ENCODE measurements around the gene GGA2. TPM values are rescaled to one million over a fixed set of nuclear protein-coding genes. Genes with fewer than 3 reads are reported as not detected.
A peak's percentile ranks its signal among the peaks of the same experiment; 100 is the strongest.
"Not testable (repeated sequence)": the region's sequence is repeated elsewhere in the genome, so short reads cannot be mapped to it uniquely, and the experiment has no call there.

GGA2 gene
- total RNA-seq, 6 experiments from 2014 or later: 28.1 to 38.0 (median 35.7) TPM

DNA sequence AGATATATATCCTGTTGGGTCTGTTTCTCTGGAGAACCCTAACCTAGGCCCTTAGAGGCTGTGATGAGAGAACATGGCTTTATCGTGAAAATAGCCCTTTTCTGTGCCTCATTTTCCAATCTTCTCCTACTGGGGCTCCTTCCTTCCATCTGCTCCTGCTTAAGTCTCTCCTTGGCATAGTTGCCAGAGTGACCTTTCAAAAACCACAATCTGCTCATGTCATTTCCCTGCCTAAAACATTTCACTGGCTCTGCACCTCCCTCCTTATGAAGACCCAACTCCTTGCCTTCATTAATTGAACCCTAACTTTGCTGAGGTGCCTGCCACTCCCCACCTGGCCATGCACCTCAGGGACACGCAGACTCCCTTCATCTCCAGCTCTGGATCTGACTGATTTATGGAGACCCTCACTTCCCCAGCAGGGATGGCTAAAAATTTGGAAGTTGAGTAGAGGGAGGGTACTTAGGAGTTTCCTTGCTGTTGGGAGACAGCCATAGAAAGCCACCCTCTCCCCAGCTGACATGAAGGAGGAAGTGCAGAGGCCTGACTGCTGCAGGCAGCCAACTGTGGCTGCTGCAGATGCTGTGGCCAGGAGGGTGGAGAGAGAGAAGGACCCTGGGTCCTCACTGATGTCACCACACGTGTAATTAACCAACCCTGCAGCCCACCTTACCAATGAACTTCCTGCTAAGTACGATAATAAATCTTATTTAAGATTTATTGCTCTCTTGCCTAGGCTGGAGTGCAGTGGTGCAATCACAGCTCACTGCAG is 6.3 kb upstream of the GGA2 start:
- DNase-seq: no peak
- peak overlapping the region; percentile 0; the same call in 1 of the 2 replicates for H3K27ac Mint-ChIP-seq
- H3K4me1 Mint-ChIP-seq (ENCODE audit: low read depth): no peaks in the 10 kb centered on the region
- H3K4me3 Mint-ChIP-seq: no peak overlapping the region
- no peaks in the 10 kb centered on the region for H3K9me3 Mint-ChIP-seq
- no peaks in the 10 kb centered on the region; the same call in none of the 2 replicates for H3K27me3 Mint-ChIP-seq (ENCODE audit: insufficient read depth)
- H3K36me3 Mint-ChIP-seq (ENCODE audit: low read depth): peaks cover 16% of the 10 kb centered on the region
- TF ChIP-seq, protein P1, sequence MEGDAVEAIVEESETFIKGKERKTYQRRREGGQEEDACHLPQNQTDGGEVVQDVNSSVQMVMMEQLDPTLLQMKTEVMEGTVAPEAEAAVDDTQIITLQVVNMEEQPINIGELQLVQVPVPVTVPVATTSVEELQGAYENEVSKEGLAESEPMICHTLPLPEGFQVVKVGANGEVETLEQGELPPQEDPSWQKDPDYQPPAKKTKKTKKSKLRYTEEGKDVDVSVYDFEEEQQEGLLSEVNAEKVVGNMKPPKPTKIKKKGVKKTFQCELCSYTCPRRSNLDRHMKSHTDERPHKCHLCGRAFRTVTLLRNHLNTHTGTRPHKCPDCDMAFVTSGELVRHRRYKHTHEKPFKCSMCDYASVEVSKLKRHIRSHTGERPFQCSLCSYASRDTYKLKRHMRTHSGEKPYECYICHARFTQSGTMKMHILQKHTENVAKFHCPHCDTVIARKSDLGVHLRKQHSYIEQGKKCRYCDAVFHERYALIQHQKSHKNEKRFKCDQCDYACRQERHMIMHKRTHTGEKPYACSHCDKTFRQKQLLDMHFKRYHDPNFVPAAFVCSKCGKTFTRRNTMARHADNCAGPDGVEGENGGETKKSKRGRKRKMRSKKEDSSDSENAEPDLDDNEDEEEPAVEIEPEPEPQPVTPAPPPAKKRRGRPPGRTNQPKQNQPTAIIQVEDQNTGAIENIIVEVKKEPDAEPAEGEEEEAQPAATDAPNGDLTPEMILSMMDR (IDR thresholded peaks at IDR 0.05): no peak

DNA sequence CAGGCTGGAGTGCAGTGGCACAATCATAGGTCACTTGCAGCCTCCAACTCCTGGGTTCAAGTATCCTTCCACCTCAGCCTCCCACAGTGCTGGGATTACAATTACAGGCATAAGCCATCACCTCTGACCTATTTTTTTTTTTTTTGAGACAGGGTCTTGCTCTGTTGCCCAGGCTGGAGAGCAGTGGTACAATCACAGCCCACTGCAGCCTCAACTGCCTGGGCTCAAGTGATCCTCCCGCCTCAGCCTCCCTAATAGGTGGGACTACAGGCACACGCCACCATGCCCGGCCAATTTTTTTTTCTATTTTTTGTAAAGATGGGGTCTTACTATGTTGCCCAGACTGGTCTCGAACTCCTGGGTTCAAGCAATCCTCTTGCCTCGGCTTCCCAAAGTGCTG is 5.6 kb upstream of the GGA2 start:
- Mint-ChIP-seq H3K4me3 (no peak overlapping the region), H3K4me1 (ENCODE audit: low read depth) (no peaks in the 10 kb centered on the region), H3K27me3 (ENCODE audit: insufficient read depth) (no peaks in the 10 kb centered on the region; the same call in none of the 2 replicates), H3K36me3 (ENCODE audit: low read depth) (peaks cover 9% of the 10 kb centered on the region), H3K9me3 (no peaks in the 10 kb centered on the region), H3K27ac (no peak overlapping the region)
- TF ChIP-seq, protein P1 (IDR thresholded peaks at IDR 0.05): no peak
- DNase-seq: no peak

DNA sequence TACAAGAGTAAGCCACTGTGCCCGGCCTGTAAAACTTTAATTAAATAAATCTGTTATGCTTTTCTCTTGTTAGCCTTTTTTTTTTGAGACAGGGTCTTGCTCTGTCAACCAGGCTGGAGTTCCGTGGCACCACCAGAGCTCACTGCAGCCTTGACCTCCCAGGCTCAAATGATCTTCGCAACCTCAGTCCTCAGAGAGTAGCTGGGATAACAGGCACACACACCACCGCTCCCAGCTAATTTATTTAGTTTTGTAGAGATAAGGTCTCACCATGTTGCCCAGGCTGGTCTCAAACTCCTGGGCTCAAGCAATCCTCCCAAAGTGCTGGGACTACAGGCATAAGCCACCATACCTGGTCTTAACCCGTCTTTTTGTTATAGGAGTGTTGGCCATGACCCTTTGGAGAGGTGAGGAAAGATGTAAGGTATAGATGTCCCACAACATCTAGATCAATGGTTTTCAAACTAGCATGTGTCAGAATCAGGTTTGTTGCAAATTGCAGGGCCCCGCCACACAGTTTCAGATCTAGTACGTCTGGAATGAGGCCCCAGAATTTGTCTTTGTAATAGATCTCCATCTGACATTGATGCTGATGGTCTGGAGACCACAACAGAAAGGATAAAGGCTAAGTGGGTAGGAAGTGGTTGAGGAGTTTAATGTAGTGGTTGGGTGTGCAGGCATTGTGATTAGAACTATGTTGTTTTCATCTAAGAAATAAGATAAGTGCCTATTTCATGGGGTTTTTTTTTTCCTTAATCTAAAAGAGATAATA is 4.3 kb upstream of the GGA2 start:
- Mint-ChIP-seq H3K9me3 (no peaks in the 10 kb centered on the region), H3K27ac (no peak overlapping the region), H3K4me1 (ENCODE audit: low read depth) (peaks cover 5% of the 10 kb centered on the region; the same call in 1 of the 2 replicates), H3K27me3 (ENCODE audit: insufficient read depth) (no peaks in the 10 kb centered on the region; the same call in none of the 2 replicates), H3K4me3 (no peak overlapping the region), H3K36me3 (ENCODE audit: low read depth) (peaks cover 5% of the 10 kb centered on the region)
- TF ChIP-seq, protein P1 (IDR thresholded peaks at IDR 0.05): no peak
- no peak for DNase-seq

DNA sequence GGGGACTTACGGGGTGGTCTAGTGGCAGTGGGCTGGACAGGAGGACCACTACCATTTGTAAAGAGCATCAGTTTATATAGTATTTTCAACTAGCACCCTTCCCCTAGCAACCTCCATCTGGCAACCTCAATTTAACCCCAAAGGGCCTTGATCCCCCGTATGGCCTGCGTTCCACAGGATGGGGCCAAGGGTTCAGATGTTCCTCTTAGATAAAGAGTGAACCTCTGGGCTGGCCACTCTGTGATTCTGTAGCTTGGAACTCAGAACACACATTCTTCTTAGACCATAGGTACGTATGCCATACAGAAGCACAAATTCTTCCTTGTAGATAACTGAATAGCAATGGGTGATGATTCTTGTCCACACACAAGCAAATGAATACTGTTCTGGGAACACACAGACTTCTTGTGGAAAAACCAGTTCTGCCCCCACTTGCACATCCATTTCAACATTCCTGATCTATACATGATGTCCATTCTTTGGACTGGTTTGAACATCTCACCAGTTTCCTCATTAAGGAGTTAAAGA is 1.9 kb upstream of the GGA2 start:
- H3K4me3 Mint-ChIP-seq: no peak overlapping the region
- H3K36me3 Mint-ChIP-seq (ENCODE audit: low read depth): peaks cover 8% of the 10 kb centered on the region
- TF ChIP-seq, protein P1 (IDR thresholded peaks at IDR 0.05): no peak
- no peaks in the 10 kb centered on the region for H3K9me3 Mint-ChIP-seq
- H3K27ac Mint-ChIP-seq: no peak overlapping the region
- H3K4me1 Mint-ChIP-seq (ENCODE audit: low read depth): peaks cover 21% of the 10 kb centered on the region
- peaks cover 4% of the 10 kb centered on the region for H3K27me3 Mint-ChIP-seq (ENCODE audit: insufficient read depth)
- no peak for DNase-seq

DNA sequence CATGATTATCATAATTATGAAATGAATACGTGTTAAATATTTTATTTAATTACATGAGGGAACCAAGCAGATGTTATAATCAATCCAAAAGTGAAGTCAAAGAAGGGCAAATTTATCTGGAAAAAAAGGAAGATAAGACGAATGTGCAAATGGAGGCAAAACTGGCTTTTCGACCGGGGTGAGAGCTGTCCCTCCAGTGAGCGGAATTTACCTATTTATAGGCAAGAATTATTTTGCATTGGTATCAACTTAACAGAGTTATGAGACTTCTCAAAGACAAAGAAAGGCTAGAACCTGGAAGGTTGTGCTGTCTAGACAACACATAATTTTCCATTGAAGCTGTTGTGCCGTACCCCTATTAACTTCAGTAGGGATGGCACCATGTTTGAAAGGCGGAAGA is 1.4 kb upstream of the GGA2 start:
- H3K27me3 Mint-ChIP-seq (ENCODE audit: insufficient read depth): peaks cover 4% of the 10 kb centered on the region
- no peaks in the 10 kb centered on the region for H3K9me3 Mint-ChIP-seq
- 0 out of 2 replicates have a peak overlapping the region, but pooled peaks have one; percentile 49 for H3K4me3 Mint-ChIP-seq
- H3K27ac Mint-ChIP-seq: no peak overlapping the region
- H3K36me3 Mint-ChIP-seq (ENCODE audit: low read depth): peaks cover 8% of the 10 kb centered on the region
- peaks cover 26% of the 10 kb centered on the region for H3K4me1 Mint-ChIP-seq (ENCODE audit: low read depth)
- DNase-seq: no peak
- TF ChIP-seq, protein P1 (IDR thresholded peaks at IDR 0.05): no peak

DNA sequence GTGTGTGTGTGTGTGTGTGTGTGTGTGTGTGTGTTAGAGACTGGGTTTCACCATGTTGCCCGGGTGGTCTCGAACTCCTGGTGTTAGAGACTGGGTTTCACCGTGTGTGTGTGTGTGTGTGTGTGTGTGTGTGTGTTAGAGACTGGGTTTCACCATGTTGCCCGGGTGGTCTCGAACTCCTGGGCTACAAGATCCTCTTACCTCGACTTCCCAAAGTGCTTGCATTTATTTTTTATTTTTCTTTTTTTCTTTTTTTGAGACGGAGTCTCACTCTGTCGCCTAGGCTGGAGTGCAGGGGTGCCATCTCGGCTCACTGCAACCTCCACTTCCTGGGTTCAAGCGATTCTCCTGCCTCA is 599 bp upstream of the GGA2 start:
- H3K27me3 Mint-ChIP-seq (ENCODE audit: insufficient read depth); H3K9me3 Mint-ChIP-seq; H3K36me3 Mint-ChIP-seq (ENCODE audit: low read depth); DNase-seq: not testable (repeated sequence)
- Mint-ChIP-seq H3K27ac (peak overlapping the region; percentile 64), H3K4me1 (ENCODE audit: low read depth) (peaks cover 34% of the 10 kb centered on the region), H3K4me3 (peak overlapping the region; percentile 88)

All from HFFc6 (cell line).